Heart left ventricle (tissue), 16 donors: Measurements from ENCODE around the gene TRIM17. TPM values are rescaled to one million over a fixed set of nuclear protein-coding genes. Genes with fewer than 3 reads are reported as not detected.

Experiments used
- ATAC-seq, 4 donors: fragments of 200-7000 bp; cut with Tn5 transposase; one replicate each; pipeline ENCODE4 v1.9.1; 2020 to 2022; ENCODE audit warnings: moderate library complexity in 4 of 4, mild to moderate bottlenecking in 3 of 4, moderate number of reproducible peaks in 1 of 4
- DNase-seq, 5 donors: peaks; one replicate each; pipeline ENCODE4 v3.0.0-alpha.2; 2020
- H3K27ac ChIP-seq, 12 donors: fragments of 200-600 bp; sonication (generic) in 4 of 12; one replicate each; pipeline versions ENCODE4 v1.5.0 to v1.8.0; 2016 to 2022; ENCODE audit warnings: mild to moderate bottlenecking in 2 of 12
- H3K27me3 ChIP-seq, 9 donors: fragments of 200-600 bp; sonication (generic) in 2 of 9; one replicate each; pipeline versions ENCODE4 v1.5.1 to v1.8.0; 2016 to 2022; ENCODE audit warnings: mild to moderate bottlenecking in 3 of 9
- H3K36me3 ChIP-seq, 9 donors: fragments of 200-600 bp; sonication (generic) in 2 of 9; one replicate each; pipeline versions ENCODE4 v1.5.0 to v1.8.0; 2018 to 2022; ENCODE audit warnings: mild to moderate bottlenecking in 2 of 9
- H3K4me1 ChIP-seq, 12 donors: fragments of 200-600 bp; sonication (generic) in 4 of 12; one replicate each; pipeline versions ENCODE4 v1.5.0 to v1.8.0; 2016 to 2022; ENCODE audit warnings: mild to moderate bottlenecking in 3 of 12
- H3K4me3 ChIP-seq, 12 donors: fragments of 200-600 bp; sonication (generic) in 4 of 12; one replicate each; pipeline versions ENCODE4 v1.5.0 to v1.8.0; 2017 to 2022; ENCODE audit warnings: mild to moderate bottlenecking in 9 of 12, moderate library complexity in 4 of 12
- H3K9me3 ChIP-seq, 12 donors: fragments of 200-600 bp; sonication (generic) in 4 of 12; one replicate each; pipeline versions ENCODE4 v1.5.0 to v1.8.0; 2016 to 2022; ENCODE audit warnings: mild to moderate bottlenecking in 1 of 12
- POLR2A ChIP-seq, 2 donors: fragments of 450-650 bp; IDR thresholded peaks; one replicate each; pipeline ENCODE4 v1.6.1; 2017; ENCODE audit warnings: antibody characterized with exemption in 2 of 2, mild to moderate bottlenecking in 2 of 2, moderate library complexity in 2 of 2
- WGBS, 4 donors: extraction: QIAGEN DNeasy Blood & Tissue Kit in 2 of 4; methylation state at CpG; one replicate each; pipeline versions ENCODE4 v1.1.5 to v1.1.7; 2013 to 2018; 5-methylcytosine and 5-hydroxymethylcytosine counted together
- intact Hi-C, 10 donors: fragments of 100-400 bp; cut with DNase I; formaldehyde crosslinking; loops; one replicate each; pipeline versions ENCODE4 v1.11.1 to v1.14.2; 2022
- polyA plus RNA-seq, 2 donors: library from polyadenylated mRNA; stranded (reverse); fragments of 200-250 nt; gene quantifications; one replicate each; pipeline ENCODE4 v1.2.3, GENCODE V29; 2013
- total RNA-seq, 9 donors: library from RNA; depleted of rRNA in 2 of 9; stranded (reverse); fragments of >200 nt in 2 of 9; fragmentation: NEBNext Ultra II Directional in 3 of 9; extraction: Animal tissue kit (Norgen Biotek cat#: 25700) in 3 of 9; gene quantifications; one replicate each; pipeline versions ENCODE4 v1.1.0 to v1.2.4, GENCODE V29; 2016 to 2023
- TF ChIP-seq, protein P1 (sequence below), 12 donors: fragments of 200-600 bp; sonication (generic) in 4 of 12; IDR thresholded peaks; one replicate each; pipeline versions ENCODE4 v1.5.0 to v1.8.0; 2018 to 2022; ENCODE audit warnings: antibody characterized with exemption in 12 of 12, mild to moderate bottlenecking in 5 of 12
- donor health status: ischemic (EF 13 %, LVEDD 7.1; RV severe dilation, severe dysfunction).
- donor health status: healthy with polysubstance abuse.
- donor health status: DM: no; HTN: yes; CAD: no.
- donor health status: DM: no; HTN: no; CAD: no.
- donor health status: ischemic (EF 25% LVEDD 6.9; RV normal size, moderate dysfunction).
- donor health status: ischemic (EF 25% LVEDD 5.7; RV mildly dilated, moderate dysfunction).
- donor health status: healthy.
- donor health status: DM: yes; HTN: yes; CAD: no.
- donor health status: ischemic (EF 35%, LVEDD 5.7; RV mildly dilated, moderate dysfunction).
- donor health status: nonischemic (EF 11% LVEDD 7.7; RV severe dilation, severe dysfunction).
- donor health status: DM: yes; HTN: yes; CAD: no.
- donor health status: PGD.
- donor health status: ischemic (EF 29% LVEDD 5.4; RV normal size, mild dysfunction).
- donor health status: nonischemic (EF 23%, LVEDD 6.1; RV moderate dilation, normal function).

Gene TRIM17
- total and polyA plus RNA-seq, 11 donors, result 0.08 to 1.7 (median 0.39) TPM; not detected in 3

DNA sequence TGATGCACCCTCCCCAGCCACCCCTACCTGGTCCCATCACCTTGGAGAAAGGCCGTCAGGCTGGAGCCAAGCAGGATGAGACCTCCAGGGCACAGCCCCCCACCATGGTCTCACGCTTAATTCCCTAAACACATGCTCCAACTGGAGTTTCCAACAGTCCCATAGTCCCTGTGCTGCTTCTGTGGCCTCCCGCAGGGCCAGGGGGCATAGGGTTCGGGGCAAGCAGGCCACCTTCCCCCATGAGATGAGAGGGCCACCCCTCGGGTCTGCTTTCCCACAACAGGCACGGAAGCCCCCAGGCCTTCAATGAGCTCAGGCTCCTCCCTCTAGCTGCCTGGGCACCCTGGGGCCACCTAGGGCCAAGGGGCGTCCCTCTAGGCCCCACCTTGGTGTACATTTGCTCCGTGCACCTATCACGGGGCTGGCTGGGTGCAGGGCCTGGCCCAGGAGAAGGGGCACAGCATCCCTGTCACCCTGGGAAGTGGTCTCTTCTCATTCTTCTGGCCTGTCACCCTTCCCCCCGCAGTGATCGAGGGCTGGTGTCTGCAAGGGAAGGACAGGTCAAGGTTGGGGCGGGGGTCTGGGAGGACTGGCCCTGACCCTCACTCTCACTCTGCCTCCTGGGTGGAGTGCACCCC is 52.5 kb downstream of the TRIM17 start:
- intact Hi-C loops, result no loop called here
- ATAC-seq (no peak), DNase-seq (peak in 4 of 5 donors; percentile 4 to 56 (median 24))
- no peaks in the 10 kb centered on the region for H3K27me3 ChIP-seq
- peaks cover 0 to 56% (median 18%) of the 10 kb centered on the region in 12 donors for H3K4me1 ChIP-seq
- TF ChIP-seq POLR2A (IDR thresholded peaks at IDR 0.05), result no peak
- TF ChIP-seq, protein P1, sequence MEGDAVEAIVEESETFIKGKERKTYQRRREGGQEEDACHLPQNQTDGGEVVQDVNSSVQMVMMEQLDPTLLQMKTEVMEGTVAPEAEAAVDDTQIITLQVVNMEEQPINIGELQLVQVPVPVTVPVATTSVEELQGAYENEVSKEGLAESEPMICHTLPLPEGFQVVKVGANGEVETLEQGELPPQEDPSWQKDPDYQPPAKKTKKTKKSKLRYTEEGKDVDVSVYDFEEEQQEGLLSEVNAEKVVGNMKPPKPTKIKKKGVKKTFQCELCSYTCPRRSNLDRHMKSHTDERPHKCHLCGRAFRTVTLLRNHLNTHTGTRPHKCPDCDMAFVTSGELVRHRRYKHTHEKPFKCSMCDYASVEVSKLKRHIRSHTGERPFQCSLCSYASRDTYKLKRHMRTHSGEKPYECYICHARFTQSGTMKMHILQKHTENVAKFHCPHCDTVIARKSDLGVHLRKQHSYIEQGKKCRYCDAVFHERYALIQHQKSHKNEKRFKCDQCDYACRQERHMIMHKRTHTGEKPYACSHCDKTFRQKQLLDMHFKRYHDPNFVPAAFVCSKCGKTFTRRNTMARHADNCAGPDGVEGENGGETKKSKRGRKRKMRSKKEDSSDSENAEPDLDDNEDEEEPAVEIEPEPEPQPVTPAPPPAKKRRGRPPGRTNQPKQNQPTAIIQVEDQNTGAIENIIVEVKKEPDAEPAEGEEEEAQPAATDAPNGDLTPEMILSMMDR (IDR thresholded peaks at IDR 0.05), result no peak
- H3K36me3 ChIP-seq, result peaks cover 0 to 6% (median 0%) of the 10 kb centered on the region in 9 donors
- WGBS, 4 donors, result 71 to 87% (median 78%) methylated on average over 12 of the region's 12 CpGs
- no peaks in the 10 kb centered on the region for H3K9me3 ChIP-seq
- no peak overlapping the region for H3K4me3 ChIP-seq
- H3K27ac ChIP-seq, result peak overlapping the region in 4 of 12 donors; percentile 30 to 96 (median 94)

DNA sequence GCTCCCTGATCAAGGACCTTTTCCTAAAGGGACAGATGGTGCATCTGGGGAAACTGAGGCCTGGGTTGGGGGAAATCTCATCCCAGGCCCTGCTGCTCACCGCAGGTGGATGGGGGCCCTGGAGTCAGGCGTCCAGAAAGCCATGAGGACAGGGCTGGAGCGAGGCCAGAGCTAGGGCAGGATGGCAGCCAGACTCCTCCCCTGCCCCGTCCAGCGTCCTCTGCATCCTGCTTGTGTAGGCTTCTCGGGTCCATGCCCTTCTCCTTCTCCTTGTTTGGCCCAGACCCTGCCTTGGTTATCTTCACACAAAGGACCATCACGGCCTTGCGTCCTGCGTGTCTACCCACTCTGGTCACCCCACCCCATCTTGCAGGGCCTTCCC is 53.0 kb downstream of the TRIM17 start:
- Histone ChIP-seq H3K9me3 (no peaks in the 10 kb centered on the region), H3K36me3 (peaks cover 0 to 6% (median 0%) of the 10 kb centered on the region in 9 donors), H3K4me3 (no peak overlapping the region), H3K4me1 (peaks cover 0 to 52% (median 14%) of the 10 kb centered on the region in 12 donors), H3K27me3 (no peaks in the 10 kb centered on the region), H3K27ac (peak overlapping the region in 3 of 12 donors; percentile 30 to 96 (median 95))
- intact Hi-C loops, result no loop called here
- ATAC-seq (no peak), DNase-seq (peak; percentile 38 to 67 (median 52))
- no peak for TF ChIP-seq POLR2A (IDR thresholded peaks at IDR 0.05)
- TF ChIP-seq, protein P1 (IDR thresholded peaks at IDR 0.05), result no peak
- 39 to 59% (median 50%) methylated on average over 7 to 9 of the region's 9 CpGs for WGBS, 4 donors

DNA sequence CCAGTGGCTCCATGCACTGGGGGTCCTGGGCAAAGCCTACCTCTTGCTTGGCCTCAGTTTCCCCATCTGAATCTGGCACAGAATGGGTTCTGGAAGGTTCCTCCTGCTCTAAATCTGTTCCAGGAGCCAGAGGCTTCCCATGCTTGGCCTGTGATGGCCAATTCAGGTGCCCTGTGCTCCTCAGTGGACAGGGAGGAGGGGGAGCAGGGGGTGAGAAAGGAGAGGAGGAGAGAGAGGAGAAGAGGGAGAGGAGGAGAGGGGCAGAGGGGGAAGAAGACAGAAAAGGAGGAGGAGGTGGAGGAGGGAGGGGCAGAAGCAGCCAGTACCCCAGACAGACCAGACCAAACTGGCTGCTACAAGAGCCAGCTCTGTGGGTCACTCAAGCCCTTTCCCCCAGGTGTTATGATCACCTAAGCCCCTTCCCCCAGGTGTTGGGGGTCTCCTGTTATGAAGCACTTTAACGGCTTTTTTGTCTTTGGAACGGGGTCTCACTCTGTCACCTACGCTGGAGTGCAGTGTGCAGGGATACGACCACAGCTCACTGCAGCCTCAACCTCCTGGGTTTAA is 53.7 kb downstream of the TRIM17 start:
- WGBS, 4 donors, result 75 to 87% (median 78%) methylated on average over 4 of the region's 4 CpGs
- peaks cover 0 to 50% (median 9%) of the 10 kb centered on the region in 12 donors for H3K4me1 ChIP-seq
- TF ChIP-seq, protein P1 (IDR thresholded peaks at IDR 0.05), result no peak
- TF ChIP-seq POLR2A (IDR thresholded peaks at IDR 0.05), result no peak
- H3K9me3 ChIP-seq, result no peaks in the 10 kb centered on the region
- no peak for ATAC-seq
- no peaks in the 10 kb centered on the region for H3K27me3 ChIP-seq
- peaks cover 0 to 6% (median 0%) of the 10 kb centered on the region in 9 donors for H3K36me3 ChIP-seq
- H3K27ac ChIP-seq, result peak overlapping the region in 2 of 12 donors; percentile 5 to 95
- intact Hi-C loops, result no loop called here
- peak in 2 of 5 donors; percentile 8 to 12 for DNase-seq
- H3K4me3 ChIP-seq, result no peak overlapping the region

DNA sequence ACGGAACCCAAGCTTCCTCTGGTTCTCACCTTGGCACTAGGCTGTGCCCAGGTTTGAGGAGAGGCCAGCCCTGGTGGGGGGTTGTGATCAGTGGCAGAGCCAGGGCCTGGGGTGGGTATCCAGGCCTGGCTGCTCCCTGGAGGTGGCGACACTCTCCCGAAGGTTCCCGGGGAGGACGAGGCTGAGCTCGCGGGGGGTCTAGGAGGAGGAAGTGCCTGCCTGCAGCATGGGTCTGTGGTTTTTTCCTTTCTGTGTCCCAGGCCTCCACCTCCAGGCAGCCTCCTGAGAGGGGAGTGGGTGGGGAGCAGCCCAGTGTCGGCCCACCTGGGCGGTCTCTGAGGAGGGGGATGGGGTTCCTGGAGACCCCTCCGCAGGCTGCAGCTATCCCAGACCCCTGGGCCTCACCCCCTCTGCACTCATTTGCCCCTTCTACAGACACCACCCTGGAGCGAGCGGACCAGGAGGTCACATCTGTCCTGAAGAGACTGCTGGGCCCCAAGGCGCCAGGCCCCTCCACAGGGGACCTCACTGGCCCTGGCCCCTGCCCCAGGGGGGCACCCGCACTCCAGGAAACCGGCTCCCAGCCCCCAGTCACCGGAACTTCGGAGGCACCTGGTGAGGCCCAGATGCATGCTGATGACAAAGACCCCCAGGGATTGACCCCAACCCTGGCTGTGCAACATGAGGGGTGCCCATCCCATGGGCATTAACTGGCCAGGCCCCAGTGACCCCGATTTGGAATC is 54.3 kb downstream of the TRIM17 start:
- peak in 4 of 5 donors; percentile 14 to 63 (median 31) for DNase-seq
- H3K27me3 ChIP-seq, result no peaks in the 10 kb centered on the region
- H3K36me3 ChIP-seq, result peaks cover 0 to 6% (median 0%) of the 10 kb centered on the region in 9 donors
- H3K9me3 ChIP-seq, result no peaks in the 10 kb centered on the region
- peaks cover 0 to 44% (median 5%) of the 10 kb centered on the region in 12 donors for H3K4me1 ChIP-seq
- WGBS, 4 donors, result 72 to 82% (median 78%) methylated on average over 11 to 18 of the region's 18 CpGs
- no peak for ATAC-seq
- peak overlapping the region in 5 of 12 donors; percentile 29 to 95 (median 81) for H3K27ac ChIP-seq
- intact Hi-C loops, result no loop called here
- no peak overlapping the region for H3K4me3 ChIP-seq
- TF ChIP-seq POLR2A (IDR thresholded peaks at IDR 0.05), result no peak
- TF ChIP-seq, protein P1 (IDR thresholded peaks at IDR 0.05), result no peak
